Nephron (organoid): ENCODE results near the gene OXLD1.

ENCODE experiments used
- H3K27ac Mint-ChIP-seq, 3 experiments: 2 replicates each; pipeline ENCODE4 v1.8.0; 2020; ENCODE audit warnings: mixed read lengths in 3 of 3, mild to moderate bottlenecking in 2 of 3, moderate library complexity in 1 of 3
- H3K27me3 Mint-ChIP-seq: 2 replicates; pipeline ENCODE4 v1.8.0; 2021; ENCODE audit warnings: low read depth, mild to moderate bottlenecking, moderate library complexity, mixed read lengths
- H3K36me3 Mint-ChIP-seq: 2 replicates; pipeline ENCODE4 v1.8.0; 2020; ENCODE audit warnings: low read depth, mixed read lengths
- H3K4me1 Mint-ChIP-seq: 2 replicates; pipeline ENCODE4 v1.8.0; 2020; ENCODE audit warnings: mixed read lengths
- H3K4me3 Mint-ChIP-seq, 3 experiments: 2 replicates each; pipeline ENCODE4 v1.8.0; 2020; ENCODE audit warnings: mild to moderate bottlenecking in 3 of 3, mixed read lengths in 3 of 3, moderate library complexity in 2 of 3
- H3K9me3 Mint-ChIP-seq: 2 replicates; pipeline ENCODE4 v1.8.0; 2020; ENCODE audit warnings: mixed read lengths
- CTCF ChIP-seq, 3 experiments: fragments of 200-600 bp; sonication (generic); IDR thresholded peaks; one replicate each; pipeline ENCODE4 v1.5.0; 2021; ENCODE audit warnings: antibody characterized with exemption in 3 of 3; ENCODE audit not compliant: unreplicated experiment in 3 of 3

The OXLD1 gene

GRCh38 chr17:81706757-81707624 lies 40.6 kb upstream of the OXLD1 start:
- Mint-ChIP-seq H3K4me3 (no peak overlapping the region), H3K36me3 (peaks cover 21% of the 10 kb centered on the region), H3K27ac (no peak overlapping the region), H3K4me1 (peaks cover 6% of the 10 kb centered on the region), H3K9me3 (no peaks in the 10 kb centered on the region), H3K27me3 (peaks cover 16% of the 10 kb centered on the region)
- no peak for TF ChIP-seq CTCF (IDR thresholded peaks at IDR 0.05; ENCODE audit: unreplicated experiment in 3 of 3)

DNA sequence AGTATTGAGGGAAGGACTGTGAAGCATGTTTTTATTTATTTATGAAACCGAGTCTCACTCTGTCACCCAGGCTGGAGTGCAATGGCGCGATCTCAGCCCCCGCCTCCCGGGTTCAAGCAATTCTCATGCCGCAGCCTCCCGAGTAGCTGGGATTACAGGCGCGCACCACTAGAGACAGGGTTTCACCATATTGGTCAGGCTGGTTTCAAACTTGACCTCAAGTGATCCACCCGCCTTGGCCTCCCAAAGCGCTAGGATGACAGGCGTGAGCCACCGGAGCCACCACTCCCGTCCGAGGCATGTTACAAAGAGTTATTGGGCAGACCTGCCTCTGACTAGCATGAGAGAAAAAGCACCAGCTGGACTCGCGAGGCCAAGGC lies 39.8 kb upstream of the OXLD1 start:
- H3K9me3 Mint-ChIP-seq: no peaks in the 10 kb centered on the region
- no peak for TF ChIP-seq CTCF (IDR thresholded peaks at IDR 0.05; ENCODE audit: unreplicated experiment in 3 of 3)
- peak overlapping the region; percentile 50 to 61 (median 58) for H3K4me3 Mint-ChIP-seq
- peaks cover 21% of the 10 kb centered on the region for H3K36me3 Mint-ChIP-seq
- peaks cover 12% of the 10 kb centered on the region for H3K27me3 Mint-ChIP-seq
- H3K27ac Mint-ChIP-seq: no peak overlapping the region
- peaks cover 6% of the 10 kb centered on the region for H3K4me1 Mint-ChIP-seq

DNA sequence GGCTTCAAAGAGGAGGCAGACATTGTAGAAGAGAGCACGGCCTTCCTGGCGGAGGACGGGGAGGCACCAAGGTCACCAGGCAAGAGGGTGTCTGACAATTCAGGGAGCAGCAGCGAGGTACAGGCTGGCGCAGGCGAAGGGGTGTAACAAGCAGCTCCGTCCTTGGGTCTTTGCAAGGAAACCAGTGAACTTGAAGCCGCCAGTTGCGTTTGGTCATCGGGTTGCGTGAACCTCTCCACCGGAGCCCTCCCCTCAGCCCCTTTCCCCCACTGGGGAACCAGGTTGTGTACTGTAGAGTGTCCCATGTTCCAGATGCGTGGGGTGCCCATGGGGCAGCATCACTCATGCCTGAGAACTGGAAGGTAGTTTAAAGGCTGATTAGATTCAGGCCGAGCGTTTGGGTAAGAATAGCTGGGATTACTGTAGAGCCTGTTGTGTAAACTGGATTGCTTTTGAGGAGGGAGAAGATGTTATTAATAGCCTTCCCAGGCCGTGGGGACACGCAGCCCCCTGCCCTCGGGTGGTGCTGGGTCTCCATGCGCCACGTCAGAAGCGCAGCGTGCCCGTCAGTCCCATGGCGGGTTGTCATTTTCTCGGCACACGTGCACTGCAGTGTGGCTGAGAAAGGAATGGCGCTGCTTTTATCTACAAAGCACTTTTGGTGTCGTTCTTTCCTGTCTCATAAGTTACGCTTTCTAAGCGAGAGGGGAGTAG lies 39.3 kb upstream of the OXLD1 start:
- peaks cover 6% of the 10 kb centered on the region for H3K4me1 Mint-ChIP-seq
- H3K36me3 Mint-ChIP-seq: peaks cover 26% of the 10 kb centered on the region
- no peak overlapping the region for H3K27ac Mint-ChIP-seq
- H3K9me3 Mint-ChIP-seq: no peaks in the 10 kb centered on the region
- no peak for TF ChIP-seq CTCF (IDR thresholded peaks at IDR 0.05; ENCODE audit: unreplicated experiment in 3 of 3)
- peaks cover 7% of the 10 kb centered on the region for H3K27me3 Mint-ChIP-seq
- H3K4me3 Mint-ChIP-seq: peak overlapping the region; percentile 54 to 61 (median 58)

GRCh38 chr17:81703747-81704654 lies 37.6 kb upstream of the OXLD1 start:
- no peak for TF ChIP-seq CTCF (IDR thresholded peaks at IDR 0.05; ENCODE audit: unreplicated experiment in 3 of 3)
- H3K4me3 Mint-ChIP-seq: peak overlapping the region; percentile 72 to 83 (median 81)
- H3K27me3 Mint-ChIP-seq: no peaks in the 10 kb centered on the region
- H3K36me3 Mint-ChIP-seq: peaks cover 32% of the 10 kb centered on the region
- H3K4me1 Mint-ChIP-seq: peaks cover 4% of the 10 kb centered on the region
- H3K9me3 Mint-ChIP-seq: no peaks in the 10 kb centered on the region
- H3K27ac Mint-ChIP-seq: no peak overlapping the region

- no peak for TF ChIP-seq CTCF (IDR thresholded peaks at IDR 0.05; ENCODE audit: unreplicated experiment in 3 of 3)
- H3K36me3 Mint-ChIP-seq: peaks cover 41% of the 10 kb centered on the region
- H3K9me3 Mint-ChIP-seq: no peaks in the 10 kb centered on the region
- H3K27ac Mint-ChIP-seq: peak within 1 kb of the TSS; percentile 56 to 88 (median 86)
- H3K27me3 Mint-ChIP-seq: no peaks in the 10 kb centered on the region
- peaks cover 4% of the 10 kb centered on the region for H3K4me1 Mint-ChIP-seq
- peak within 1 kb of the TSS; percentile 95 to 96 (median 96) for H3K4me3 Mint-ChIP-seq
Measured at GRCh38 chr17:81702934-81703746, 36.7 kb upstream of the OXLD1 start, which contains the start of gene MRPL12. MRPL12 (plus strand) TSS chr17:81703367; CDS start chr17:81703502, 135 bp downstream.
